Rectal smooth muscle tissue (tissue), 1 donor: ENCODE measurements around the gene KCNAB1.

ENCODE experiments used
- H3K27ac ChIP-seq: one replicate; pipeline ENCODE4 v1.7.0; 2013; ENCODE audit warnings: low read depth, low read length, inconsistent platforms
- H3K27me3 ChIP-seq: one replicate; pipeline ENCODE4 v1.7.0; 2013; ENCODE audit warnings: low read length; ENCODE audit not compliant: control insufficient read depth, insufficient read depth
- H3K36me3 ChIP-seq: one replicate; pipeline ENCODE4 v1.7.0; 2013; ENCODE audit warnings: low read length; ENCODE audit not compliant: control insufficient read depth, insufficient read depth
- H3K4me1 ChIP-seq: one replicate; pipeline ENCODE4 v1.7.0; 2013; ENCODE audit warnings: low read length; ENCODE audit not compliant: control insufficient read depth, insufficient read depth
- H3K4me3 ChIP-seq: one replicate; pipeline ENCODE4 v1.7.0; 2013; ENCODE audit warnings: low read length
- H3K9ac ChIP-seq: one replicate; pipeline ENCODE4 v1.7.0; 2013; ENCODE audit warnings: low read length

The KCNAB1 gene

DNA sequence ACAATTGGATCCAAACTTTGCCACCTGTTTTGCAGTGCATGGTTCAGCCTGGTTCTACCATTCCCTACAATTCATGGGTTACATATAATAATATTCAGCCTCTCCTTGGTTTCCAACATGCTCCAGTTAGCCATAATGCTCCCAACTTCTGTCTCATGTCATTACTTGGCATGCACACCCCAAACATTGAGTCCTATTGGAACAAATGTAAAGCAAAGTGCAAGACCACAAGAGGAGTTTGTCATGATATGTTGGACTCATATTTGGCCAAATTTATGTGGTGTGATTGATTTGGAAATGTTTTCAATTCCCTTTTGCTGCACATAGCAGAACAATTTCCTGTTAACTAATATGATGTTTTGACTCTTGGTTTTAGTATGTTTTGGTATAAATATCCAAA, 50.2 kb downstream of the KCNAB1 start:
- Histone ChIP-seq H3K27ac (no peak overlapping the region), H3K4me1 (peaks cover 3% of the 10 kb centered on the region), H3K9ac (no peak overlapping the region), H3K27me3 (no peaks in the 10 kb centered on the region), H3K4me3 (no peak overlapping the region), H3K36me3 (no peaks in the 10 kb centered on the region)

DNA sequence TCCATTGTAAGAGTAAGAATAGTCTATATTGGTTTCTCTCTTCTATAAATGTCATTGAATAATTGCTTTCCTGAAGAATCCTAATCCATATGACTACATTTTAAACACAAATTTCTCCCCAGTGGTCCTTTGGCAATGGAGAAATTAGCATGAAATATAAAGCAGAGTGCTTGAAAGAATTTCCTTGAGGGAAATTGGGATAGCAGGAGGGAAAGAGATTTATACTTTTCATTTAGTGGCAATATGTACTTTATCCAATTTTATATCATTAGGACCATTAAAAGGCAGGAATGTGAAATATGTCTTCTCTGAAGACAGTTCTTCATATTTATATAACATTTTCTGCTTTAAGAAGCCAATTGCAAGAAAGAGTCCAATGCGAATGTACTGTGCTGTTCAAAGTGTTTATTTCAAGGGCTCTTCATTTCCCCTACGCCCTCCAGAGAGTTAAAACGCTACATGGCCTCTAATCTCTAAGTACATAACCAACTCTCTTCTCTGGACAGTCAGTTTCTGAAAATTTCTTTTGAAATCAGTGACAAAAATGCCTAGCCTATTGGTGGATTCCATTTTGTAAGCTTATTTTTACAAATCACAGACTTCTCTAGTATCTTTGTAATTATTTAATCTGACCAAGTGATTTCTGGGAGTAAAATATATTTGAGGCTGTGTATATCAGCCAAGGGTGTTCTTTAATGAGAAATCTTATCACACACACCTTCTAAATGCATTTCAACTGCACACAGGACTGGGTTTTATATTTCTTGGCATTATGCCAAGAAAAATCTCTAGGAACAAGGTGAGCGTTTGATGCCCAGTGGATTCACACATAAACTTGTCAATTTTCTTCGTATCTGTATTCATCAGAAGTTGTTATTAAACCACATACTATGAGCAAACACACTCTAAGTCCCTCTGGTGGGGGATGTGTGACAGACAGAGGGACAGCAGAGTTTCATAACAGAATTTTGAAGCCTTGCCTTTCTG, 51.2 kb downstream of the KCNAB1 start:
- Histone ChIP-seq H3K4me3 (no peak overlapping the region), H3K9ac (no peak overlapping the region), H3K4me1 (peaks cover 3% of the 10 kb centered on the region)

GRCh38 chr3:156172536-156172935, 52.2 kb downstream of the KCNAB1 start:
- H3K36me3 ChIP-seq = no peaks in the 10 kb centered on the region
- H3K4me3 ChIP-seq = no peak overlapping the region
- peaks cover 3% of the 10 kb centered on the region for H3K4me1 ChIP-seq
- H3K27ac ChIP-seq = no peak overlapping the region
- H3K9ac ChIP-seq = no peak overlapping the region
- no peaks in the 10 kb centered on the region for H3K27me3 ChIP-seq

More for the DNA sequence above, 51.2 kb downstream of the KCNAB1 start:
- H3K27ac ChIP-seq = no peak overlapping the region
- H3K27me3 ChIP-seq = no peaks in the 10 kb centered on the region
- no peaks in the 10 kb centered on the region for H3K36me3 ChIP-seq

DNA sequence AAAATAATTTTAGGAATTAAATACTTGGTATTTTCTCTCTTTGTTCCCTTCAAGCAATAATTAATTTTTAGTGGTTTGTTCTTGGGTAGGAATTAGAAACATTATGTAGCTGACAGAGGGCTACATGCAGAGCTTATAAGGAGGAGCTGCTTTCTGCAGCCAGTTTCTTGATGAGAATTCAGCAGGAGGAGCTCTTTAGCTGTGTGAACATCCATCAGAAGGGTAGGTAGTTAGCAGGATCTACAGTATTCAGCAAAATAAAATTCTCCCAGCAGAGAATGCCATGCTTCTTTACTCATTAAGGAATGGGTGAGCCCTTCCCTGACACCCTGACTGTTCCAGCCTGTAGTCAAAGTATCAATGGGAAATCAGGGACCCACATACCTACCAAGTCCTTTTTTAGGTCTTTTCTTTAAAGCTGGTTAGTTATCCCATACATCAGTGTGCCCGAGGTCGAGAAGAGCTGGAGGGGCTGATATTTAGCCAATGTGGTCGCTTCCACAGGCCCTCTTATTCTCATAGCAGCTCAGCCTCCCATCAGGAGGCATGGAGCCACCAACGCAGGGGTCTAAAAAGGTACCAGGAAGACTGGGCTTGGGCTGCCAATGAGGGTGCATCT, 54.0 kb downstream of the KCNAB1 start:
- Histone ChIP-seq H3K27ac (no peak overlapping the region), H3K4me1 (peaks cover 3% of the 10 kb centered on the region), H3K4me3 (no peak overlapping the region), H3K36me3 (no peaks in the 10 kb centered on the region), H3K27me3 (no peaks in the 10 kb centered on the region), H3K9ac (no peak overlapping the region)

DNA sequence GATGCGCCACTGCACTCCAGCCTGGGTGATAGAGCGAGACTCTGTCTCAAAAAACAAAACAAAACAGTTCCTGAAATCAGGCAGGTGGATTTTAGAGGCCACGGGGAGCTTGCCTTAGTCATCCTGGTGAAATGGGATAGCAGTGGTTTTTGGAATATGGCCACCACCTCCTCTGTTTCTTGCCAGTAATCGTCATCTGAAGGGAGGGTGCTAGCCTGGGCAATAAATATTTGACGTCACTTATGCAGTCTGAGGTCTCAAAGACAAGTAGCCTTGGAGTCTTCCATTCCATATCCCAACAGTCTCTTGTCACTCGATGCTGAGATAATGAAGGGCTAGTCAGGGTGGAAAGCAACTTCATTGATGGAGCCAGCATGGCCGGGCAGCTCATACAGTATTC, 55.2 kb downstream of the KCNAB1 start:
- Histone ChIP-seq H3K4me3 (no peak overlapping the region), H3K4me1 (peaks cover 3% of the 10 kb centered on the region), H3K9ac (no peak overlapping the region)

DNA sequence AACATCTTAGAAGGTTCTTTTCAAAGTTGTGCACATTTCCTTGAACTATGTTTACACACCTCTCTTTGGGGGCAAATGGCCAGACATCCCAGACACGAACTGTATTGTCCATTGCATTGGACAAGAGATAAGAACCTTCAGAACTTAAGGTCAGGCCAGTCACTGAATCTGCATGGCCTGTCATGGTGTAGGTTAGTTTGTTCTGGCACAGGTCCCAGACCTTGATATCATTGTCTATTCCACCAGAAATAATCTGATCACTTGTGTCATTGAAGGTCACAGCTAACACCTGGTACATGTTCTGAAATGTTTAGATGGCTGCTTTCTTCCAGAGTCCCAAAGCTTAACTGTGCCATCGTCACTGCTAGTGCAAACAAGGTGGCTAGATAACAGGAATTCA, 55.7 kb downstream of the KCNAB1 start:
- Histone ChIP-seq H3K27ac (no peak overlapping the region), H3K4me1 (peaks cover 3% of the 10 kb centered on the region), H3K27me3 (no peaks in the 10 kb centered on the region), H3K9ac (no peak overlapping the region), H3K4me3 (no peak overlapping the region), H3K36me3 (no peaks in the 10 kb centered on the region)

More for the DNA sequence above, 55.2 kb downstream of the KCNAB1 start:
- Histone ChIP-seq H3K27ac (no peak overlapping the region), H3K36me3 (no peaks in the 10 kb centered on the region), H3K27me3 (no peaks in the 10 kb centered on the region)

DNA sequence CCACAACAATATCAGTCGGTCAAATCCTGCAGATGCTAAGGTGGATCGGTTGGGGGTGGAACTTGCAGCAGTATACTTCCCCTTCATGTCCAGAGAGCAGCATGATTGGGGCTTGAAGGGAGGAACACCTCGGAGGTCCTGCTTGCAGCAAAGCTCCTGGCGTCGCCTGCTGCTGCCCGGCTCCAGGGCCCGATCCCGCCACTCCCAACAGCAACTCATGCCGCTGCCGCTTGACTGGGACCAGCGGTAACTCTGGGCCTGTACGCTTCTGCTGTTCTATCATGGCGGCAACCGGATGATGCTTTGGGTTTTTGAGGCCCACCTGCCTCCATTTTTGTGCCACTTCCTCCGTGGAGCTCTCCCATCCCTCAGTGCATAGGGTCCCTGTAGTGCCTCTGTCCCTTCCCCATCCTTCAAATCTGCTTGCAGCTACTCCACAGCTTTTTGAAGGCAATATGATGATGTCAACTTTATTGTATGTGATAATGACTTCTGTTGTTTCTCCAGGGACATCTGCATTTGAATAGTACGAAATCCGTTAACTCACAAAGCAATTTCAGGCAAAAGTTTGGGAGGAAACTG, 56.3 kb downstream of the KCNAB1 start:
- H3K4me1 ChIP-seq = peaks cover 3% of the 10 kb centered on the region

GRCh38 chr3:156180077-156180476, 59.7 kb downstream of the KCNAB1 start:
- no peak overlapping the region for H3K4me3 ChIP-seq
- no peaks in the 10 kb centered on the region for H3K36me3 ChIP-seq
- no peaks in the 10 kb centered on the region for H3K4me1 ChIP-seq
- no peak overlapping the region for H3K27ac ChIP-seq
- H3K27me3 ChIP-seq = no peaks in the 10 kb centered on the region
- H3K9ac ChIP-seq = no peak overlapping the region

More for the DNA sequence above, 56.3 kb downstream of the KCNAB1 start:
- Histone ChIP-seq H3K9ac (no peak overlapping the region), H3K27me3 (no peaks in the 10 kb centered on the region), H3K36me3 (no peaks in the 10 kb centered on the region), H3K27ac (no peak overlapping the region), H3K4me3 (no peak overlapping the region)

- Histone ChIP-seq H3K36me3 (no peaks in the 10 kb centered on the region), H3K9ac (no peak overlapping the region), H3K4me3 (no peak overlapping the region), H3K27me3 (no peaks in the 10 kb centered on the region), H3K4me1 (no peaks in the 10 kb centered on the region), H3K27ac (no peak overlapping the region)
These were observed 61.1 kb downstream of the KCNAB1 start for GRCh38 chr3:156181509-156181908.

GRCh38 chr3:156183396-156183795, 63.0 kb downstream of the KCNAB1 start:
- Histone ChIP-seq H3K4me1 (no peaks in the 10 kb centered on the region), H3K27me3 (no peaks in the 10 kb centered on the region), H3K36me3 (no peaks in the 10 kb centered on the region), H3K27ac (no peak overlapping the region), H3K4me3 (no peak overlapping the region), H3K9ac (no peak overlapping the region)

- H3K9ac ChIP-seq = no peak overlapping the region
- no peak overlapping the region for H3K27ac ChIP-seq
- no peaks in the 10 kb centered on the region for H3K27me3 ChIP-seq
- no peak overlapping the region for H3K4me3 ChIP-seq
- no peaks in the 10 kb centered on the region for H3K36me3 ChIP-seq
- H3K4me1 ChIP-seq = no peaks in the 10 kb centered on the region
These were observed 63.8 kb downstream of the KCNAB1 start for GRCh38 chr3:156184156-156184555.

DNA sequence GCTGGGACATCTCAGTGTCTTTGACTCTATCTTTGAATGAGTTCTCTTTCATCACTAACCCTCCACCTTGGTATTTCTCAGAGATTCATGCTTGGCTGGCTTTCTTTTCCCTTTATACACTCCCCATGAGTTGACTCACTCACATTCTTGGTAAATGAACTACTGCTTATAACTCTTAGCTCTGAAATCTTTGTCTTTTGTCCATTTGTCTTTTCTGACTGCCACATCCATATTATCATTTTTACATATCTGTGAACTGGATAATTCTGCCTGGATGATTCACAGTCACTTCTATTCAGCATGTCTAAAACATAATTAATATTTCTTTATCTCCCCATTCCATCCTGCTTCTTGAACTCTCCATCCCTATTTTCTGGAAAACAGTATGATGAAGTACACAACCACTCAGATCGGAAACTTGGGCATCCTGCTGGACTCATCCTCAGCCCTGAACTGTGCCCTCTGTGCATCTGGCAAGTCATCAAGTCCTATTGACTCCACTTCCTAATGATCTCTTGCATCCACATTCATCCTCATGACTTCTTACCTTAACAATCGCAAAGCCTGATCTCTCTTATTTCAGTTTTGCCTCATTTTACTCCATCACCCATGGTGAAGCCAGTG, 66.9 kb downstream of the KCNAB1 start:
- Histone ChIP-seq H3K27me3 (no peaks in the 10 kb centered on the region), H3K4me3 (no peak overlapping the region), H3K9ac (no peak overlapping the region)

More for the DNA sequence above, 66.9 kb downstream of the KCNAB1 start:
- H3K4me1 ChIP-seq = no peaks in the 10 kb centered on the region
- no peak overlapping the region for H3K27ac ChIP-seq
- H3K36me3 ChIP-seq = no peaks in the 10 kb centered on the region
